AML-193 (cell line): Measurements from ENCODE around the gene PIEZO1.

Experiments
- DNase-seq, 2 experiments: peaks; one replicate each; lab custom pipeline; 2025; lab: John Stamatoyannopoulos, UW

PIEZO1 gene

DNA sequence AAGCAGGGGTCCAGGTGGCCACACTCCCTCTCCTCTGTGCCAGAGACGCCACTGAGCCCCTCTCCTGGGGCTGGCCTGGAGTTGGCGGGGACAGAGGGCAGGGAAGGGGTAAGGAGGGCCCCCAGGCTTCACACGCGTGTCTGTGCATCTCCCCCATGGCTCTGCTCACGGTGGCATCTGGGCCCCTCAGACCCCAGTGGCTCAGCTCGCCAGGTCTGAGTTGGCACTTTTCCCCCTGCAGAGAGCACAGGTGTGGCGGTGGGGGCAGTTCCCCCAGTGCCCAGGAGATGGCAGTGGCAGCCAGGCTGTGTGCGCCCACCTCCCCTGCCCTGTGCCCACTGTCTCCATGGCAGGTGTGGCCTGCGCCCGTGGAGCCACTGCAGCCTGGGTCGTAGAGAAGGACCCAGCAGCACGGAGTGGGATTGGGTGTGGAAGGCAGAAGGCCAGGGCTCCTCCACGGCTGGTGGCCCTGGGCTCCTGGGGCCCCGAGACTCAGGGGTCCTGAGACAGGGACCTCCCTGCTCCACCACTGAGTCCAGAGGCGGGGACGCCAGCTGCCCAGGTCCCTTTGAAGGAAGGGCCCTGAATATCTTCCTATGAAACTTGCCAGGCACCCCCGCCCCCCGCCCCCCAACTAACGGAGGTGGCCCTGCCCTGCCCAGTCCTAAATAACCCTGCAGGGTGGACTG lies 31.0 kb upstream of the PIEZO1 start:
- peak; percentile 32 to 45 for DNase-seq

DNA sequence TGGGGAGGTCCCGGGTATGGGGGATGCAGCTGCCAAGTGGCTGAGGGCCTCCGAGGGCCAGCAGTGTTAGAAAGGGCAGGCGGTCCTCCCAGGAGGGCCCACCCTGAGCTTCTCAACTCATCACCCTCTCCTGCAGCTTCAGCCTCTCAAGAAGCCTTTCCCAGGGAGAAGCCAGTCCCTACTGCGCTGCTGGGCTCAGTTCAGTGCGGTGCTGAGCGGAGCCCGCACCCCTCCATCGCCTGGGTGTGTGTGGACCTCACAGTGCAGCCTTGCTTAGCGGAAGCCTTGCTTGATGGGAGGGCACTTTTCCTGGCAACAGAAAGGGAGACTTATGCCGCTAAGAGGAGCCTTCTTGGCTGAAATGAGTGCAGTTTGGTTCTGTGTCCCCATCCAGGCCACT lies 30.2 kb upstream of the PIEZO1 start:
- no peak for DNase-seq

DNA sequence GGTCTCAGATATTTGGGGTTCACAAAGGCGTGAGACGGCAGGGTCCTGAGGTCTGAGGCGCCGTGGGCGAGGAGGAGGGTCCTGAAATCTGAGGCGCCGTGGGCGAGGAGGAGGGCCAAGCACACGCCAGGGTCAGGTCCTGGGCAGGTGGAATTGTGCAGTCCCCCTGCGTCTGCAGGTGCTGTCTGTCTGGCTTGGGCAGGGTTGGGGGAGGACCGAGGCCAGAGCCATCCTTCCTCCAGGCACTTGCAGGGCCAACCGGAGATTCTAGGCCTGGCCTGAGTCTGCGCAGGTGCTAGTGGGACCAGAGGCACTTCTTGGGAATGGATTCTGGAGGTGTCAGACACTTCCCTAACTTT lies 29.1 kb upstream of the PIEZO1 start:
- DNase-seq, result no peak

DNA sequence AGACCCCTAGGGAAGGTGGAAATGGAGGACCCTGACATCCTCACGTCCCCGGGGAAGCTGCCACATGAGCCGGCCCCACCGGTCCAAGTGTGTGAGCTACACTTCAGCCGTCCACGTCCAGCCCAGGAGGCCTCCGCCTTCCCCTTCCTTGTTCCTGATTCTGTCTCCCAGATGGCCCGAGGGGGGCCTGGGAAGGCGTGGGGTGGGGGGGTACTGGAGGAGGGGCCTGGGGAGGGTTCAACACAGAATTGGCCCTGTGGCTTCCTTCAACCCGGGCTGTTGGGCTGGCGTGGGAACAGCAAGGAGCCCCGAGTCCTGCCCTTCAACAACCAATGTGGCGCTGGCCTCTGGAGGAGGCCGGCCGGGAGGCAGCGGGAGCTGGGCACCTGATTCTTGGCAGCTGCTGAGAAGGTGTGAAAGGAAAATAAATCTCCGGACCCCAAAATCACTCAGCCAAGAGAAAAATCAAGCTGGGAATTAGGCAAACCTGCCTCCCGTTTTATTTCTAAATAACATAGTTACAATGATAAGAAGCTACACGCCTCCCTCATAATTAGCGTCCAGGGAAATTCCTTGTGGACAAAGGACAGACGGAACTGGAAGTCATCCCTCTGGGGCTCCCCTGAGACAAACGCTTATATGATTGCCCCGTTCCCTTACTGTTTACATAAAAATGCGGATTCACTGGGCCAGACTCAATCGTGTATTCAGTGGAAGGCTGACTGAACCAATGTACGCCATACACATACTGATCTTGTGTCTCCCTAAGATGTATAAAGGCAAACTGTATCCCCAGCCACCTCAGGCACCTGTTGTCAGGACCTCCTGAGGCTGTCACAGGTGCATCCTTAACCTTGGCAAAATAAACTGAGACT lies 28.5 kb upstream of the PIEZO1 start:
- DNase-seq, result no peak

DNA sequence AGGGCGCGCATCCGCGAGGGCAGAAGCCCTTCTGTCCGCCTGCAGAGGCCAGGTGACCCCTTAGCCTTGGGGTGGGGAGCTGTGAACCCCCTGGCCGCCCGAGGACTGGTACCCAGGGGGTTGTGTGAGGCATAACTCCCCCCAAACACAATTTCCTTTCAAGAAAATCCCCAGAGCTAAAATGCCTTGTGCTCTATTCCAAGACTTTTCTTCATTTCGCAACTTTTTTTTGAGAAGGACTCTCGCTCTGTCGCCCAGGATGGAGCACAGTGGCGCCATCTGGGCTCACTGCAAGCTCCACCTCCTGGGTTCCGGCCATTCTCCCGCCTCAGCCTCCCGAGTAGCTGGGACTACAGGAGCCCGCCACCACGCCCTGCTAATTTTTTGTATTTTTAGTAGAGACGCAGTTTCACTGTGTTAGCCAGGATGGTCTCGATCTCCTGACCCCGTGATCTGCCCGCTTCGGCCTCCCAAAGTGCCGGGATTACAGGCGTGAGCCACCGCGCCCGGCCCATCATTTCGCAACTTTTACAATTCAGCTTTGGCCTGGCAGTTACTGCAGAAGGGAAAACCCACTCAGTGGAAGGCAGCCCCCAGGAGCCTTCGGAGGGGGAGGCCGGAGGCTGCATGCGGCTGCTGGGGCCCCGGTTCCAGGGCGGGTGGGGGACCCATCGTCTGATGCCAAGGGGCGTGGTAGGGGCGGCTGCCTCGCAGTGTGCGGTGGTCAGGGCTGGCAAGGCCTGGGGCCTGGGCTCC lies 27.7 kb upstream of the PIEZO1 start:
- peak; percentile 65 to 77 for DNase-seq

DNA sequence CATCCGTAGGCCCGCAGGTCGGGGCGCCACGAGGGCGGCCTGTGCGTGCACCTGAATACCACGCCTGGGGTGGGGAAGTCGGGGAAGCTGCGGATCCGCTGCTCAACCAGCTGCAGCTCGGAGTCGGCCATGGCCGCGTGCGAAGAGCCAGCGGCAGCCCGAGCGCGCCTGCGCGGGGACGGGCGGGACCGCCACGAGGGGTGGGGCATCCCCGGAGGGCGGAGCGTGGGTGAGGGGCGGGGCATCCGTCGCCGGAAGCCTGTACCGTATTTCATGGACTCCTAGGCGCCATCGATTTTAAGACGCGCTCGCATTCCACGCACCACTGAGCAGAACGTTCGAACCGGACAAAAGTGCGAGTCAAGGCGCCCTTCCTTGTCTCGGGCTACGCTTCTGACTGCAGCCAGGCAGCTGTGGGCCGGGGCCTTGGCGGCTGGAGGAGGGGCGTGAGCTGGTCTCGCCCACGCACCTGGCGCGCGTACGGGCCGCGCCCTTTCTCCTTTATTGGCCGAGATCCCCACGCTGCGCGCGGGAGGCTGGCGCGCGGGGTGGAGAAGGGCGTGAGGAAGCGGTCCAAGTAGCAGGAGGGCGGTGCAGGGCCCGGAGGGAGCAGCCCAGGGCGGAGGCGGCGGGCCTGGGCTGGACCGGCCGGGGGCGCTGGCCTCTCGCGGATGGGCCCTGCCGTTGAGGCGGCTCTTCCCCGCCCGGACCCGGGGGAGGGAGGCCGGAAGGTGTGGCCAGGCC lies 26.9 kb upstream of the PIEZO1 start, which contains the start of gene APRT:
Gene APRT (minus strand): TSS at position 160 of the 744 bp plus-strand sequence. CDS start 29 bp downstream, at position 131.
- DNase-seq, result peak; percentile 80 to 84

DNA sequence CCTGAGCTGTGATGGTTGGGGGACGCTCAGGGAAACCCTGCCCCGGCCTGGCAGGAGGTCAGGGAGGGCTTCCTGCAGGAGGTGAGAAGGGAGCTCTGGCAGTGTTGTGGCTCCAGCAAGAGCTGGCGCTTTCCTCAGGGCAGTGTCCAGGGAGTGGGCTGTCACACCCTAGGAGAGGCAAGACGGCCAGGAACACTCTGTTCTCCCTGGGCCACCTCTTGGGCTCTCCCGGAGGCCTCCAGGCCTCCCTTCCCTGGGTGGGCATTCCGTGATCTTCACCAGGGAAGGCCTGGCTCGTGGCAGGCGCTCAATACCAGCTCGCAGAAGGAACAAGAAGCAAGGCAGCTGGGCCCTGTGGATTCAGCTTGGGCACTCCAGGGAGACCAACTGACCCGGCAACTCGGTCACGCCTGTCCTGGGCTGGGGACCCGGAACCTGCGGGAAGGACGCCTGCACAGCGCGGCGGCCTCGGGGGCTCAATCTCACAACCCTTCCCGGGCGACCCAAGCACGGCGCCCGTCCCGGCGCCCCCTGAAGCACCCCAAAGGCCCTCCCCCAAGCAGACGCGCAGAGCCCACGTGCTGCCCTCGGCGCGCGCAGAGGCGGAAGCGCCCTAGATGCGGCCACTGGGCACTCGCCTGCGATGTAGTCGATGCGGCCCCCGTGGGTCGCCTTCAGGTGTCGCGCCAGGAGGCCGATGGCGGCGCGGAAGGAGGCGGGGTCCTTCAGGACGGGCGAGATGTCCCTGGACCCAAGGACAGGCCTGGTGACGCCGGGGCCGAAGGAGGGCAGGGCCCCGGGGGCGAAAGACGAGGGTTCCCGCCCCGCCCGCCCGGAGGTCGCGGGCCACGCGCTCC lies 26.1 kb upstream of the PIEZO1 start:
- peak; percentile 43 to 60 for DNase-seq

DNA sequence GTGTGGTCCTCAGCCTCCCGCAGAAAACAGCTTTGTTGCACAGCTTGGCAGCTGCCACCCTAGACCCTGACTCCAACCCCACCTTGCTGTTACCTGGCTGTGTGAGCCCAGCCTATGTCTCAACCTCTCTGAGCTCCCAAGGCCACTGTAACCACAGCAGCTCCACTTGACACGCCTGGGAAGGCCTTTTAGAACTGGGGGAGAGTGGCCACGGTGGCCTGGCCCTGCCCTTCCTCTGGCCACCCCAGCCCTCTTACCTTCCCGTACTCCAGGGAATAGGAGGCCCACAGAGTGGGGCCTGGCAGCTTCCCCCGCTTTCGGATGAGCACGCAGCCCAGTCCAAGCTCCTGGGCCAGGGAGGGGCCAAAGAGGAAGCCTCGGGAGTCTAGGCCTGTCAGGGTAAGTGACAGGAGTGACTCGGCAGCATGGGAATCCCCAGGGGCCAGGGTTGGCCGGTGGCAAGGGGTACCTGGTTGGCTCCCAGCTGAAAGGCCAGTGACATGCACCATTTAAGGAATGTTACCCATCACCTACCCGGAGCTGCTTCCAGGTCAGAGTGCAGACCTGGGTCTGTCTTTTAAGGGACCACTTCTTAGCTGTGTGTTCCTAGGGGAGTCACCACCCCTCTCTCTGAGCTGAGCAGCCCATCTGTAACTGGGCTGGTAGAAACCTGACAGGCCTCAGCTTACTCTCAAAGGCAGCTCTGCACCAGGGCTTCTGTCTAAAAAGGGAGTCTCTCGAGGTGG lies 25.3 kb upstream of the PIEZO1 start:
- peak; percentile 35 to 45 for DNase-seq

DNA sequence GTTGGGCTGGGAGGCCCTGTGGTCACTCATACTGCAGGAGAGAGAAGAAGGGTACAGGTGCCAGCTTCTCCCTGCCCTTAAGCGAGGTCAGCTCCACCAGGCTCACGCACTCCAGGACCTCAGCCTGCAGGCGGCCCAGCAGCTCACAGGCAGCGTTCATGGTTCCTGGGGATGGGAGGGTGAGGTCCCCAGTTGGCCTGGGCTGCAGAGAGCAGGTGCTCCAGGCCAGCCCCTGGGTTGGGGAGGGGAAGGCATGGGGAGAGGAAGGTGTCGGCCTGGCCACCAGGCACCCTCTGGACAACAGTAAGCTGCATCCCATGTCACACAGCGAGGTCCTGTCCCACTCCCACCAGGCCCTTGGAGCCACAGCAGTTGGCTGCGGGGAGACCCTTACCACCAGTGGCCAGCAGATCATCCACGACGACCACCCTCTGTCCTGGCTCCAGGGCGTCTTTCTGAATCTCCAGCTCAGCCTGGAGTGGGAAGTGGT lies 24.7 kb upstream of the PIEZO1 start:
- no peak for DNase-seq

DNA sequence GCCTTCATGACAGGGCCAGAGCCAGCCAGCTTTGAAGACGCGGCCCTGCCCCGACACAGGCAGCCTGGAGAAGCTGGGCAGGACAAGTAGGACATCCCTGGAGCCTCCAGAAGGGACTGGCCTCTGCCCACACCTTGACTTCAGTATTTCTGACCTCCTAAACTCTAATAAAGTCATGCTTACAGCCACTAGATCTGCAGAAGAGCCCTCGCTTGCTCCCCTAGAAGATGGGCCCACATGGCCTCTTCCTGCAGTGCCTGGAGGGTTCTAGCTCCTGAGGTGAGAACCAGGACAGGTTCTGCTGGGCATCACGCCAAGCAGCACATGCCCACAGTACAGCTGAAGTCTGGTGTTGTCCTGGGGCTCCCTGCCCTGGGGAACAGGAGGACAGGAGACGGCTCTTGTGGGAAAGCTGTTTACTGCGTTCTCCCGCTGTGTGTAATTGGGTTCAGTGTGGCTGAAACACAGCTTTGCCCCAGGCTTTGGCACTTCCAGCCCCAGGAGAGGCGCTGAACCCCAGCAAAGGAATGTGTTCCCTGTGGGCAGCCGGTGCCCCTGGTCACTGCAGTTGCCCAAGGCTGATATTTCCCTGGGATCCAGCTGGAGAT lies 24.2 kb upstream of the PIEZO1 start:
- no peak for DNase-seq

DNA sequence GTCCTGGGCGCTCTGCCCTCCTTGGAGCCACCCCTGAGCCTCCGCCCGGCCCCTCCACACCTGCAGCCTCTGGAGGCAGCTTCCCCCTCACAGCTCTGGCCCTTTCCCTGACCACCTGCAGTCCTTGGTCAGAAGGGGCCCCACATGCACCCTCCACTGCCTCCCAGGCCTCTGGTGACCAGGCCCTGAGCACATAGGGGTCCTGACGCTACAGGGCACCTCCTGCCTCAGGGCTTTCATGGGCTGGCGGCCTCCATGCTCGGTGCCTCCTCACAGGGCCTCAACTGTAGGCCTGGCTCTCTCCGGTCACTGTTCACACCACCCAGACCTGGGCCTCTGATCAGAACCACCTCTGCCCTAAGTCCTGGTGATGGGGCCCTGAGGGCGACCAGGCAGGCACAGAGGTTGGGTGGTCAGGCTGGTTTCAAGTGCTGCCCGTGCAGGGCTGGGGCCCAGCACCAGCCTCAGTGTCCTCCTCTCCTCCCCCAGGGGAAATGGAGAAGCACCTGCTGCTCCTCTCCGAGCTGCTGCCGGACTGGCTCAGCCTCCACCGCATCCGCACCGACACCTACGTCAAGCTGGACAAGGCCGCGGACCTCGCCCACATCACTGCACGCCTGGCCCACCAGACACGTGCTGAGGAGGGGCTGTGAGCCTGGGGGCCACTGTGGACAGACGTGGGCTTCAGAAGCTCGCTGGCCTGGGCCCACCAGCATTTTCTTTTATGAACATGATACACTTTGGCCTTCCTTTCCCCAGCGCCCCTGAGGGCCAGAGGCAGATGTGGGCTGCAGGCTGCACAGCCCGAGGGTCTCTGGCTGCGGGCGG lies 22.8 kb upstream of the PIEZO1 start:
- DNase-seq, result no peak

DNA sequence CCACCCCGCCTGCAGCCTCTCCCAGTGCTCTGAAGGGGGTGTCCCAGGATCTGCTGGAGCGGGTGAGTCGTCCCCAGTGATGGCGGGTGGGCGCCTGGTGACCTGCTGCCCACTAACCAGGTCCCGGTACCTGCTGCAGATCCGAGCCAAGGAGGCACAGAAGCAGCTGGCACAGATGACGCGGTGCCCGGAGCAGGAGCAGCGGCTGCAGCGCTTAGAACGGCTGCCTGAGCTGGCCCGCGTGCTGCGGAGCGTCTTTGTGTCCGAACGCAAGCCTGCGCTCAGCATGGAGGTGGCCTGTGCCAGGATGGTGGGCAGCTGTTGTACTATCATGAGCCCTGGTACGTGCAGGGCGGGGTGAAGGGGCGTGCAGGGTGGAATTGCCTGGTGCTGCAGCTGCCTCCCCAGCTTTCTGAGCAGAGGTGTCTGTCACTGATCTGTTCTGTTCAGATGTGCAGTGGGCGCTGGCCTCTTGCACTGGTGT lies 22.2 kb upstream of the PIEZO1 start:
- no peak for DNase-seq

DNA sequence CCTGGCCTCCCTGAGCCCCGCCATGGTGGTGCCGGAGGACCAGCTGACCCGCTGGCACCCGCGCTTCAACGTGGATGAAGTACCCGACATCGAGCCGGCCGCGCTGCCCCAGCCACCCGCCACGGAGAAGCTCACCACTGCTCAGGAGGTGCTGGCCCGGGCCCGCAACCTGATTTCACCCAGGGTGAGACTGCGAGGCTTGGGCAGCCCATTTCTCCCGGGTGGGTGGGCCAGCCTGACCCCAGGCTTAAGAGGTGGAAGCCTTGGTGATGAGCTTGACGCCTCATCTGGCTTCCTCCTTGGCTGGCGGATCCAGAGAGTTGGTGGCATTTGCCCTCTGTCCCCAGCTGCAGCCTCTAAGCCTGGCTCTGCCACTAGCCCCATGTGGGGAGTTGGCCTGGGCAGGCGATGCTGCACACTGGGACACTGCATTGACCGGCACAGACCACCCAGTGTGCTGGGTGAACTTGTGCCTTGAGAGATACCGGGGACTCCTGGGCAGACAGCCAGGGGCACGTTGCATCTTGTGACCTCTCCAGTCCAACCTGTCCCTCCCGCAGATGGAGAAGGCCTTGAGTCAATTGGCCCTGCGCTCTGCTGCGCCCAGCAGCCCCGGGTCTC lies 21.6 kb upstream of the PIEZO1 start:
- DNase-seq, result no peak

DNA sequence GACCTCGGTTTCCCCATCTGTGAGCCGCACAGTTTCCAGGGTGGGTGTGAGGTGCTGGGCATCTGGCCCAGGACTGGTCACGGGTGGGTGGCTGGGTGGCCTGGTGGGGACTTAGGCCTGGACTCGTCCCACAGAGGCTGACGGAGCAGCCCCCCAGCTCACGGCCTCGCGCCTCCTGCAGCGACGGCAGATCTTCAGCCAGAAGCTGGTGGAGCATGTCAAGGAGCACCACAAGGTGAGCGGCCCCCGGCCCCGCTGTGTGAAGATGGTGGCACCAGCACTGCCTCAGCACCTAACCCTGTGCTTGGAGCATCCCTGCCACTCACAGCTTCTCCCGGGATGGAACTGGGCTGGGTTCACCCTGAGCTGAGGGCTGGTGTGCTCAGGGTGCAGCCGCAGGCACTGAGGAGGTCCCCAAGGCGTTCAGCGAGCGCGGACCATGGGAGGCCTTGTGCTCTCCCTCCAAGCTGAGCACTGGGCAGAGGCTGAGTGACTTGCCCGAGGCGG lies 20.9 kb upstream of the PIEZO1 start:
- no peak for DNase-seq

DNA sequence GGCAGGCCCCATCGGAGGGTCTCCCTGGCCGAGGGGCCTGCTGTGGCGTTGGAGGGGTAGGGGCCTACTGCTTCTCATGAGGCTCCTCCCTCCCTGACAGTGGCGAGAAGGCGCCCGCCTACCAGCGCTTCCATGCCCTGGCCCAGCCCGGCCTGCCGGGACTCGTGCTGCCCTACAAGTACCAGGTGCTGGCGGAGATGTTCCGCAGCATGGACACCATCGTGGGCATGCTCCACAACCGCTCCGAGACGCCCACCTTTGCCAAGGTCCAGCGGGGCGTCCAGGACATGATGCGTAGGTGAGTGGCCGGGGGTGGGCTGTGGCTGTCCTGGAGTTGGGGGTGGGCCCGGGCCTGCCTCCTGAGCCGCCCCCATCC lies 20.3 kb upstream of the PIEZO1 start:
- DNase-seq, result no peak

DNA sequence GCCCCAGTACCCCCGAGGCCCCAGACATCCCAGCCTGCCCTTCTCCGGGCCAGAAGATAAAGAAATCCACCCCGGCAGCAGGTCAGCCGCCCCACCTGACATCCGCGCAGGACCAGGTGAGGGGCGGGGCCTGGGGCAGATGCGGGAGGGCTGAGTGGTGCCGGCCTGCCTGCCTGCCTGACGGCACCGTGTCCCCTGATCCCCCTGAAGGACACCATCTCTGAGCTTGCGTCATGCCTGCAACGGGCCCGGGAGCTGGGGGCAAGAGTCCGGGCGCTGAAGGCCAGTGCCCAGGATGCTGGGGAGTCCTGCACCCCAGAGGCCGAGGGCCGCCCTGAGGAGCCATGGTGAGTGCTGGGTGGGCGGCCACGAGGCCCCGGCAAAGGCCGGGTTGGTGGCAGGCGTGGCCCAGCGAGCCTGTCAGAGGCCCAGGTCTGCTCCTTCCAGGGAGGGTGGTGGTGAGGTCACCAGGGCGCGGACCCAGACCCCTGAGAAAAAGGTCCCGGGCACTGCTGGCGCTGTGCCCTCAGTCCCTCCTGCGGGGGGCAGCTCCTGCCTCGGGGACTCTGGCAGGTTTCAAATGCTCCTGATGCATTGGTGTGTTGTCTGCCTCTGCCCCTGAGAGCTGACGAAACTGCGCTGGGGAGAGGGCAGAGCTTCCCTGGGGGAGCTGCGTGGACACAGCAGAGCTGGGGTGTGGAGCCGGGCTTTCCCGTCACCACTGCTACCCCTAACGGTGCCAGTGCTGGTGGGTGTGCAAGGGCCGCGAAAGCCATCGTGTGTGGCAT lies 19.7 kb upstream of the PIEZO1 start:
- no peak for DNase-seq

DNA sequence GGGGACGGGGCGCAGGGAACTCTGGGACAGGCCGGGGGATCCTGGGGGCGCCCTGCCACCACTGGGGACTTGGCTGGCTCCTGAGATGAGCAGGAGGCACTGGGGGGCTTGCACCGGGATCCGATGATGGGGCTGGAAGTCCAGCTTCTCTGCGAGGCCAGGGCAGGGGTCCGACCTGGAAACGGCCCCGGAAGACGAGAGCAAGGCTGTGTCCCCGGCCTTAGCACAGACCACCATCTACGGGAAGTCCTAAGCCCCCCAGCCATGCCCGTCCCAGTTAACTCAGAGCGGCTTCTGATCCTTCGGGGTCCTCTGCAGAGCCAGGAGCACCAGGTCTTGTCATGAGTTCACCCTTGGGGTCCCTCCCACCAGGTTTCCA lies 19.1 kb upstream of the PIEZO1 start:
- no peak for DNase-seq
